RCC 7860 (cell line): ENCODE results near the gene ITPRIP.

Experiments used
- DNase-seq: peaks from one replicate; pipeline ENCODE4 v3.0.0-alpha.2; 2015; ENCODE audit warnings: low spot score
- FAIRE-seq: peaks from 2 replicates; lab custom pipeline; 2012; peaks lifted over from hg19 to GRCh38; lab: Jason Lieb, UNC

The ITPRIP gene

GRCh38 chr10:104288355-104288754, 49.9 kb downstream of the ITPRIP start:
- no peak for DNase-seq
- FAIRE-seq, result no peak

- FAIRE-seq (no peak), DNase-seq (no peak)
Observed at GRCh38 chr10:104286939-104287338, 51.3 kb downstream of the ITPRIP start.

GRCh38 chr10:104284846-104285245, 53.4 kb downstream of the ITPRIP start:
- FAIRE-seq, result no peak
- DNase-seq, result no peak

- DNase-seq, result no peak
- FAIRE-seq, result no peak
Observed at GRCh38 chr10:104281694-104282093, 56.6 kb downstream of the ITPRIP start.

- FAIRE-seq (no peak), DNase-seq (no peak)
Observed at GRCh38 chr10:104279550-104280259, 58.6 kb downstream of the ITPRIP start.

GRCh38 chr10:104277785-104278184, 60.5 kb downstream of the ITPRIP start:
- no peak for DNase-seq
- FAIRE-seq, result no peak

GRCh38 chr10:104276192-104276591, 62.1 kb downstream of the ITPRIP start:
- DNase-seq (no peak), FAIRE-seq (no peak)

- DNase-seq (no peak), FAIRE-seq (no peak)
Observed at GRCh38 chr10:104274762-104275721, 63.2 kb downstream of the ITPRIP start.

- FAIRE-seq, result no peak
- DNase-seq, result no peak
Observed at GRCh38 chr10:104273899-104274575, 64.2 kb downstream of the ITPRIP start.

- DNase-seq (no peak), FAIRE-seq (no peak)
Observed at GRCh38 chr10:104273286-104273685, 65.0 kb downstream of the ITPRIP start.

GRCh38 chr10:104268713-104269645, 69.3 kb downstream of the ITPRIP start, which contains the start of gene GSTO2:
TSS of gene GSTO2 (plus strand) at chr10:104269184. CDS start at chr10:104274916, 5,732 bp downstream.
- peak; percentile 99 for DNase-seq
- peak; percentile 91 for FAIRE-seq

- FAIRE-seq, result no peak
- no peak for DNase-seq
Observed at GRCh38 chr10:104268405-104268712, 69.9 kb downstream of the ITPRIP start.

GRCh38 chr10:104267721-104268404, 70.4 kb downstream of the ITPRIP start:
- FAIRE-seq, result no peak

GRCh38 chr10:104264783-104265182, 73.5 kb downstream of the ITPRIP start:
- FAIRE-seq, result no peak
- DNase-seq, result no peak

More at GRCh38 chr10:104267721-104268404, 70.4 kb downstream of the ITPRIP start:
- no peak for DNase-seq

GRCh38 chr10:104262055-104262454, 76.2 kb downstream of the ITPRIP start:
- FAIRE-seq, result no peak
- no peak for DNase-seq

- peak; percentile 30 for DNase-seq
- peak; percentile 75 for FAIRE-seq
Observed at GRCh38 chr10:104260775-104261115, 77.5 kb downstream of the ITPRIP start.

- FAIRE-seq (no peak), DNase-seq (no peak)
Observed at GRCh38 chr10:104259999-104260774, 78.1 kb downstream of the ITPRIP start.
